Heart left ventricle (tissue), 13 donors: ENCODE measurements around the gene RPS6KA5.

Experiments
- CTCF ChIP-seq, 12 donors: fragments of 200-600 bp; sonication (generic) in 4 of 12; IDR thresholded peaks; one replicate each; pipeline versions ENCODE4 v1.5.0 to v1.8.0; 2018 to 2022; ENCODE audit warnings: antibody characterized with exemption in 12 of 12, mild to moderate bottlenecking in 5 of 12
- POLR2A ChIP-seq, 2 donors: fragments of 450-650 bp; IDR thresholded peaks; one replicate each; pipeline ENCODE4 v1.6.1; 2017; ENCODE audit warnings: antibody characterized with exemption in 2 of 2, mild to moderate bottlenecking in 2 of 2, moderate library complexity in 2 of 2
- donor health status: ischemic (EF 13 %, LVEDD 7.1; RV severe dilation, severe dysfunction).
- donor health status: DM: no; HTN: yes; CAD: no.
- donor health status: DM: no; HTN: no; CAD: no.
- donor health status: ischemic (EF 25% LVEDD 6.9; RV normal size, moderate dysfunction).
- donor health status: ischemic (EF 25% LVEDD 5.7; RV mildly dilated, moderate dysfunction).
- donor health status: ischemic (EF 35%, LVEDD 5.7; RV mildly dilated, moderate dysfunction).
- donor health status: nonischemic (EF 11% LVEDD 7.7; RV severe dilation, severe dysfunction).
- donor health status: DM: yes; HTN: yes; CAD: no.
- donor health status: PGD.
- donor health status: ischemic (EF 29% LVEDD 5.4; RV normal size, mild dysfunction).
- donor health status: nonischemic (EF 23%, LVEDD 6.1; RV moderate dilation, normal function).

GRCh38 chr14:90829677-90830076, 230.8 kb downstream of the RPS6KA5 start:
- TF ChIP-seq CTCF (IDR thresholded peaks at IDR 0.05) (no peak), POLR2A (IDR thresholded peaks at IDR 0.05) (no peak)
